T-cell (primary cell): Measurements from ENCODE around the gene KRT13. TPM values are rescaled to one million over a fixed set of nuclear protein-coding genes. Genes with fewer than 3 reads are reported as not detected.
A peak's percentile ranks its signal among the peaks of the same experiment; 100 is the strongest.

ENCODE experiments used
- ATAC-seq, 4 experiments: fragments of 200-7000 bp in 3 of 4; fragments of 150-1000 bp in 1 of 4; cut with Tn5 transposase; replicated peaks in 1 of 4; 1 replicate in 3 of 4; 2 replicates in 1 of 4; pipeline ENCODE4 v1.10.0; 2021; ENCODE audit warnings: moderate library complexity in 3 of 4, mild to moderate bottlenecking in 2 of 4, moderate number of reproducible peaks in 1 of 4
- CTCF ChIA-PET, 2 donors: fragments of 300-600 bp; sonication (Branson Sonifier 250); formaldehyde crosslinking; loops; one replicate each; lab custom pipeline; 2022; ENCODE audit warnings: antibody characterized with exemption in 2 of 2; lab: Charles Lee
- POLR2A ChIA-PET, 2 donors: fragments of 300-600 bp; sonication (Branson Sonifier 250); formaldehyde crosslinking; loops; one replicate each; lab custom pipeline; 2022; ENCODE audit warnings: antibody characterized with exemption in 2 of 2; lab: Charles Lee
- DNase-seq, 35 experiments: peaks; one replicate each; pipeline versions ENCODE4 v3.0.0 to v3.0.0-alpha.2; 2013 to 2023
- H3K27ac ChIP-seq: one replicate; pipeline ENCODE4 v1.5.1; 2013; ENCODE audit warnings: low read length
- H3K27me3 ChIP-seq, 2 experiments: replicated peaks in 1 of 2; 1 replicate in 1 of 2; 2 replicates in 1 of 2; pipeline versions ENCODE4 v1.6.1 to v1.7.0; 2013; ENCODE audit warnings: low read length in 1 of 2, mixed read lengths in 1 of 2; ENCODE audit not compliant: control insufficient read depth in 2 of 2, insufficient read depth in 2 of 2; ENCODE audit errors: extremely low read depth in 1 of 2
- H3K36me3 ChIP-seq, 2 donors: 1 replicate in 1 of 2; 2 replicates in 1 of 2; pipeline versions ENCODE4 v1.6.1 to v1.7.0; 2013; ENCODE audit warnings: low read length in 1 of 2; ENCODE audit not compliant: control insufficient read depth in 2 of 2, insufficient read depth in 1 of 2; ENCODE audit errors: extremely low read depth in 1 of 2
- H3K4me1 ChIP-seq, 2 experiments: 1 replicate in 1 of 2; 2 replicates in 1 of 2; pipeline versions ENCODE4 v1.6.1 to v1.7.0; 2013; ENCODE audit warnings: low read length in 2 of 2, mixed read lengths in 1 of 2; ENCODE audit not compliant: insufficient read depth in 2 of 2, control insufficient read depth in 1 of 2; ENCODE audit errors: extremely low read depth in 1 of 2
- H3K4me3 ChIP-seq, 2 donors: 1 replicate in 1 of 2; 2 replicates in 1 of 2; pipeline versions ENCODE4 v1.5.1 to v1.7.0; 2013; ENCODE audit warnings: mild to moderate bottlenecking in 2 of 2, low read length in 1 of 2, moderate library complexity in 1 of 2; ENCODE audit not compliant: control insufficient read depth in 1 of 2; ENCODE audit errors: extremely low read depth in 1 of 2
- H3K9me3 ChIP-seq: 2 replicates; pipeline ENCODE4 v1.7.0; 2013
- H3K27ac Mint-ChIP-seq, 2 donors: one replicate each; pipeline ENCODE4 v1.8.0; 2020 to 2021; ENCODE audit warnings: mild to moderate bottlenecking in 2 of 2, mixed read lengths in 2 of 2
- H3K27me3 Mint-ChIP-seq, 2 donors: one replicate each; pipeline ENCODE4 v1.8.0; 2021 to 2022; ENCODE audit warnings: mixed read lengths in 2 of 2
- H3K36me3 Mint-ChIP-seq: one replicate; pipeline ENCODE4 v1.8.0; 2021; ENCODE audit warnings: mixed read lengths
- H3K4me1 Mint-ChIP-seq, 3 donors: one replicate each; pipeline ENCODE4 v1.8.0; 2020 to 2022; ENCODE audit warnings: mixed read lengths in 3 of 3, mild to moderate bottlenecking in 1 of 3
- H3K4me3 Mint-ChIP-seq, 3 donors: one replicate each; pipeline ENCODE4 v1.8.0; 2020 to 2022; ENCODE audit warnings: mild to moderate bottlenecking in 3 of 3, mixed read lengths in 3 of 3, moderate library complexity in 3 of 3
- H3K9me3 Mint-ChIP-seq, 3 donors: one replicate each; pipeline ENCODE4 v1.8.0; 2020 to 2022; ENCODE audit warnings: mixed read lengths in 3 of 3
- WGBS: methylation state at CpG from one replicate; pipeline ENCODE4 v1.1.5; 2013; ENCODE audit warnings: missing lambda C conversion rate; ENCODE audit not compliant: insufficient coverage; 5-methylcytosine and 5-hydroxymethylcytosine counted together
- total RNA-seq, 35 experiments: library from RNA in 6 of 35; stranded (reverse) in 6 of 35; fragments of 120-200 nt in 1 of 35; gene quantifications; one replicate each; pipeline versions ENCODE4 v1.2.1 to v1.2.4 and lab custom pipeline; 2013 to 2026

KRT13 gene
- total RNA-seq, 5 donors from 2014 or later (not counting 1 experiment from before 2014, with no cell fraction given), result not detected

DNA sequence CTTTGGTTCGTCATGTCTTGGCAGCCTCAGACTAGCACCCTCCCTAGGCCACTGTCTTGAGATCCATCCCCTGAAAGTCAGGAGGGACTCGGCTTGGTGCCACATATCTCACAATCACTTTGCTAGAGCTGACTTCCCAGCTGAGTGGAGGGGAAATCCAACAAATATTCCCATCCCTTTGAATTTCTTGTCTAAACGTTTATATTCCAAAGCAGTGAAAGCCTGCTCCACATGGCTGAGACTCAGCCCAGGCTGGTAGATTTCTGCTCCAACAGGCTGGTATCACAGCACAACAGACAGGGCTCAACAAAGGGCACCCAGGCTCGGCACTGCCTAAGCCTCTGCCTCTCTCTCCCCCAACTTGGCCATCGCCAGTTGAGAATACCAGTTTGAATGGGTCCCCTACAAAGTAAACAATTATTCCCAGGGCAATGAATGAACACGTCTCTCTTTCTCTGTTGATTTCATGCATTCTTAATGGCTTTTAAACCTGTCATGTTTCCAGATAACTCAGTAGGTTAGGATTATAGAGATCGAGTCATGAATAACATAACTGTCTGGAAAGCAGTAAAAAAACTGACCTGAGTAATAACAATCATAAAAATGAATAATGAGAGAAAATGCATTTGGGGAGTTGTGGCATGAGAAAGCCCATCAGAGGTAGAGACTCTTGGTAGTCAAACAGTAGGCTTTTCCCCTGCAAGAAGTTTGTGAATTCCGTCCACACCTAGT lies 1.0 kb downstream of the KRT13 start:
- POLR2A ChIA-PET, result no interaction called here
- CTCF ChIA-PET, result no interaction called here
- WGBS, result 81% methylated on average over 4 of the region's 8 CpGs

DNA sequence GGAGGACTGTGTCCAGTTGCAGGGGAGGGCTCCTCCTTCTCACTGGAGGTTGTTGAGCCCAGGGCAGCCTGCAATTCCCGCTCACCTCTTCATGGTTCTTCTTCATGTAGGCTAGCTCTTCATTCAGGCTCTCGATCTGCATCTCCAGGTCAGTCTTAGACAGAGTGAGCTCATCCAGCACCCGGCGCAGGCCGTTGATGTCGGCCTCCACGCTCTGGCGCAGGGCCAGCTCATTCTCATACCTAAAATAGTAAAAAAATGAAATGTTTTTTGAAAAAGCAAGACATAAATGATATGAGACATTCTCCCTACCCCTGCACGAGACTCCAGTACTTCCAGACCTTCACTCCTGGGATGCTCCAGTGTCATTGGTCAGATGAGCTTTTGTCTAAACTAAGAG lies 2.2 kb downstream of the KRT13 start:
- ChIA-PET POLR2A (no interaction called here), CTCF (no interaction called here)
- no peak overlapping the region for H3K4me3 Mint-ChIP-seq
- H3K27me3 ChIP-seq, result peaks cover 0 to 17% of the 10 kb centered on the region in 2 experiments
- no peak overlapping the region for H3K27ac ChIP-seq
- no peak overlapping the region for H3K4me3 ChIP-seq
- DNase-seq (no peak), ATAC-seq (no peak)
- WGBS, result 80% methylated on average over 2 of the region's 9 CpGs
- H3K36me3 ChIP-seq, result no peaks in the 10 kb centered on the region
- H3K36me3 Mint-ChIP-seq, result no peaks in the 10 kb centered on the region
- no peaks in the 10 kb centered on the region for H3K9me3 ChIP-seq
- no peaks in the 10 kb centered on the region for H3K9me3 Mint-ChIP-seq
- peaks cover 2 to 8% of the 10 kb centered on the region in 2 donors for H3K27me3 Mint-ChIP-seq
- H3K4me1 Mint-ChIP-seq, result peaks cover 0 to 18% (median 2%) of the 10 kb centered on the region in 3 donors
- H3K4me1 ChIP-seq, result no peaks in the 10 kb centered on the region
- H3K27ac Mint-ChIP-seq, result no peak overlapping the region

More for the DNA sequence above, 1.0 kb downstream of the KRT13 start:
- ATAC-seq (no peak), DNase-seq (no peak)
- Mint-ChIP-seq H3K9me3 (no peaks in the 10 kb centered on the region), H3K36me3 (no peaks in the 10 kb centered on the region), H3K4me1 (peaks cover 0 to 10% (median 0%) of the 10 kb centered on the region in 3 donors), H3K27me3 (peaks cover 2 to 5% of the 10 kb centered on the region in 2 donors), H3K27ac (no peak overlapping the region), H3K4me3 (no peak overlapping the region)
- no peaks in the 10 kb centered on the region for H3K36me3 ChIP-seq
- H3K4me1 ChIP-seq, result no peaks in the 10 kb centered on the region
- no peaks in the 10 kb centered on the region for H3K9me3 ChIP-seq
- peaks cover 0 to 15% of the 10 kb centered on the region in 2 experiments for H3K27me3 ChIP-seq
- H3K4me3 ChIP-seq, result no peak overlapping the region
- H3K27ac ChIP-seq, result no peak overlapping the region

GRCh38 chr17:41500131-41500911 lies 5.1 kb downstream of the KRT13 start:
- H3K27me3 ChIP-seq, result peaks cover 0 to 18% of the 10 kb centered on the region in 2 experiments
- ChIA-PET CTCF (no interaction called here), POLR2A (interaction anchor here in 1 of 2 donors (0.6 to 0.9 kb wide), 2 partner anchors 77 to 152 kb away, joined by 3 to 6 read pairs; no protein-coding TSS in a partner anchor)
- 70% methylated on average over 15 of the region's 15 CpGs for WGBS
- no peak overlapping the region for H3K4me3 ChIP-seq
- H3K27ac Mint-ChIP-seq, result no peak overlapping the region
- H3K9me3 Mint-ChIP-seq, result no peaks in the 10 kb centered on the region
- peaks cover 0 to 11% of the 10 kb centered on the region in 2 experiments for H3K4me1 ChIP-seq
- H3K36me3 Mint-ChIP-seq, result no peaks in the 10 kb centered on the region
- no peak overlapping the region for H3K27ac ChIP-seq
- no peak overlapping the region for H3K4me3 Mint-ChIP-seq
- ATAC-seq (no peak), DNase-seq (no peak)
- no peaks in the 10 kb centered on the region for H3K36me3 ChIP-seq
- H3K9me3 ChIP-seq, result no peaks in the 10 kb centered on the region
- H3K4me1 Mint-ChIP-seq, result peaks cover 7 to 31% (median 15%) of the 10 kb centered on the region in 3 donors
- peaks cover 2 to 8% of the 10 kb centered on the region in 2 donors for H3K27me3 Mint-ChIP-seq

DNA sequence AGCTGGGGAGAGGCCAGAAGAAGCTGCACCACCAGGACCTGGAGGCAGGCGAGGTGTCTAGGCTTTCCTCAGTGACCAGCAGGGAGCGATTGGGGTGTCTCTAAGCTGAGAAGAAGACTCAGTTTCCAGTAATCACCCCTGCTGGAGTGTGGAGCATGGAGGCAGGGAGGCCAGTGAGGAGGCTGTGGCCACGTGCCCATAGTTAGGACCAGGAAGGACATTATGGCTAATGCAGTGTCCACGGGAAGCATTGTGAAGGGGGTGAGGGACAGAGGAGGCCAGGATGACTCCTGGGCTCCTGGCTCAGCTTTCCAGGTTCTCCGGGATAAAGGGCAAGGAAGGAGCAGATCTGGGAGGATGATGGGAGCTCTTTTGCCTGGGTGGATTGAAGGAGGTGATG lies 5.7 kb downstream of the KRT13 start:
- ChIA-PET CTCF (no interaction called here), POLR2A (interaction anchor here in 1 of 2 donors (0.6 kb wide), 1 partner anchor 78 kb away, joined by 3 read pairs; no protein-coding TSS in a partner anchor)
- DNase-seq (no peak), ATAC-seq (no peak)
- peaks cover 2 to 8% of the 10 kb centered on the region in 2 donors for H3K27me3 Mint-ChIP-seq
- no peak overlapping the region for H3K4me3 ChIP-seq
- peaks cover 7 to 31% (median 15%) of the 10 kb centered on the region in 3 donors for H3K4me1 Mint-ChIP-seq
- no peaks in the 10 kb centered on the region for H3K9me3 Mint-ChIP-seq
- H3K4me3 Mint-ChIP-seq, result no peak overlapping the region
- WGBS, result 77% methylated on average over 5 of the region's 5 CpGs
- H3K27ac ChIP-seq, result no peak overlapping the region
- H3K36me3 ChIP-seq, result no peaks in the 10 kb centered on the region
- peaks cover 0 to 11% of the 10 kb centered on the region in 2 experiments for H3K4me1 ChIP-seq
- no peaks in the 10 kb centered on the region for H3K9me3 ChIP-seq
- H3K36me3 Mint-ChIP-seq, result no peaks in the 10 kb centered on the region
- H3K27ac Mint-ChIP-seq, result no peak overlapping the region
- peaks cover 0 to 15% of the 10 kb centered on the region in 2 experiments for H3K27me3 ChIP-seq

GRCh38 chr17:41498276-41498675 lies 7.1 kb downstream of the KRT13 start:
- ATAC-seq (no peak), DNase-seq (no peak)
- Histone ChIP-seq H3K4me1 (peaks cover 0 to 11% of the 10 kb centered on the region in 2 experiments), H3K36me3 (no peaks in the 10 kb centered on the region), H3K27ac (no peak overlapping the region), H3K9me3 (no peaks in the 10 kb centered on the region), H3K27me3 (peaks cover 0 to 15% of the 10 kb centered on the region in 2 experiments), H3K4me3 (no peak overlapping the region)
- Mint-ChIP-seq H3K27ac (no peak overlapping the region), H3K4me1 (peaks cover 7 to 31% (median 15%) of the 10 kb centered on the region in 3 donors), H3K4me3 (no peak overlapping the region), H3K27me3 (peaks cover 2 to 8% of the 10 kb centered on the region in 2 donors), H3K9me3 (no peaks in the 10 kb centered on the region), H3K36me3 (no peaks in the 10 kb centered on the region)
- ChIA-PET POLR2A (no interaction called here), CTCF (no interaction called here)
- WGBS, result no CpG with 5 or more reads among the region's 6 CpGs

DNA sequence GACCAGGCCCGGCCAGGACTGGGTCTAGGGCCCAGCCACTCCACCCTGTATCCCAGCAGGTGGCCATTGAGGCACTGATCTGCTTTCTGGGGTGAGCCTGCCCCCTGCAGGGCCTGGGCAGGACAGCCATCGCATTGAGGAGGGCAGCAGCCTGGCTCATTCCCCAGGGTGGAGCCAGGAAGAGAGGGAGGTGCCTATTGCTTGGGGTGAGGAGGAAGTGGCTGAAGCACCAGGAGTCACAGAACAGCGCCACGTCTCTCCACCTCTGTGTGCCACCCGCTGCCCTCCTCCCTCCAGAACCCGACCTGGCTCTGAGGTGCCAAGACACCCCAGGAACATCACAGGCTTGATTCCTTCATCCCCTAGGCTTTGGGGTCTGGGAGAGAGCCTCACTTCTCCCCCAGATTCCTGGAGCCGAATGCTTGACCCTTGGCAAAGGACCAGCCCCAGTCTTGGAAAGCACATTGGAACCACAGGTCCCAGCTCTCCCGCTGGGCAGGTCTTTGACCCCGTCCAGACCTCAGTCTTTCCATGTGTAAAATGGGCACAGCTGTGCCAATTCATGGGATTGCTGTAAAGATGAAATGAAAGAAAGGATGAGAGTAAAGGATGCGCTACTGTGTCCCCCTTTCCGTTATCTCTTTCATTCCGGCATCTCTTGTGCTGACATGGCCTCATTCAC lies 8.5 kb downstream of the KRT13 start:
- H3K4me1 ChIP-seq, result peaks cover 0 to 11% of the 10 kb centered on the region in 2 experiments
- peak; percentile 78 to 98 (median 88) for ATAC-seq
- no peaks in the 10 kb centered on the region for H3K9me3 ChIP-seq
- peaks cover 7 to 31% (median 22%) of the 10 kb centered on the region in 3 donors for H3K4me1 Mint-ChIP-seq
- peaks cover 0 to 15% of the 10 kb centered on the region in 2 experiments for H3K27me3 ChIP-seq
- H3K4me3 ChIP-seq, result no peak overlapping the region
- no peaks in the 10 kb centered on the region for H3K9me3 Mint-ChIP-seq
- H3K36me3 ChIP-seq, result no peaks in the 10 kb centered on the region
- peaks cover 2 to 8% of the 10 kb centered on the region in 2 donors for H3K27me3 Mint-ChIP-seq
- CTCF ChIA-PET, result no interaction called here
- peak overlapping the region in 1 of 3 donors; percentile 27 for H3K4me3 Mint-ChIP-seq
- H3K36me3 Mint-ChIP-seq, result no peaks in the 10 kb centered on the region
- H3K27ac ChIP-seq, result no peak overlapping the region
- POLR2A ChIA-PET, result no interaction called here
- DNase-seq, result peak in 34 of 35 experiments; percentile 15 to 68 (median 36)
- 60% methylated on average over 9 of the region's 12 CpGs for WGBS
- peak overlapping the region in 1 of 2 donors; percentile 64 for H3K27ac Mint-ChIP-seq
